Measurements from ENCODE around the gene HOXB7.

- TF ChIP-seq CTCF (IDR thresholded peaks at IDR 0.05; ENCODE audit: low read depth, low read length, missing input control) (no peak), RAD21 (IDR thresholded peaks at IDR 0.05) (no peak), HNF4A (conservative IDR thresholded peaks at IDR 0.05) (no peak), TAF1 (conservative IDR thresholded peaks at IDR 0.05) (no peak)
- TF ChIP-seq, protein P1, sequence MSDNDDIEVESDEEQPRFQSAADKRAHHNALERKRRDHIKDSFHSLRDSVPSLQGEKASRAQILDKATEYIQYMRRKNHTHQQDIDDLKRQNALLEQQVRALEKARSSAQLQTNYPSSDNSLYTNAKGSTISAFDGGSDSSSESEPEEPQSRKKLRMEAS (IDR thresholded peaks at IDR 0.05), result no peak
These were observed 4.5 kb upstream of the HOXB7 start, which contains the start of gene HOXB8 for GRCh38 chr17:48615047-48615962.

Data from liver (tissue), 3 donors.